HG03196 (cell line): ENCODE measurements around the gene DNAH10.

Experiments
- ATAC-seq: cut with Tn5 transposase; IDR thresholded peaks from one replicate; pipeline ENCODE4 v1.9.1; 2021; ENCODE audit not compliant: unreplicated experiment

The DNAH10 gene, protein sequence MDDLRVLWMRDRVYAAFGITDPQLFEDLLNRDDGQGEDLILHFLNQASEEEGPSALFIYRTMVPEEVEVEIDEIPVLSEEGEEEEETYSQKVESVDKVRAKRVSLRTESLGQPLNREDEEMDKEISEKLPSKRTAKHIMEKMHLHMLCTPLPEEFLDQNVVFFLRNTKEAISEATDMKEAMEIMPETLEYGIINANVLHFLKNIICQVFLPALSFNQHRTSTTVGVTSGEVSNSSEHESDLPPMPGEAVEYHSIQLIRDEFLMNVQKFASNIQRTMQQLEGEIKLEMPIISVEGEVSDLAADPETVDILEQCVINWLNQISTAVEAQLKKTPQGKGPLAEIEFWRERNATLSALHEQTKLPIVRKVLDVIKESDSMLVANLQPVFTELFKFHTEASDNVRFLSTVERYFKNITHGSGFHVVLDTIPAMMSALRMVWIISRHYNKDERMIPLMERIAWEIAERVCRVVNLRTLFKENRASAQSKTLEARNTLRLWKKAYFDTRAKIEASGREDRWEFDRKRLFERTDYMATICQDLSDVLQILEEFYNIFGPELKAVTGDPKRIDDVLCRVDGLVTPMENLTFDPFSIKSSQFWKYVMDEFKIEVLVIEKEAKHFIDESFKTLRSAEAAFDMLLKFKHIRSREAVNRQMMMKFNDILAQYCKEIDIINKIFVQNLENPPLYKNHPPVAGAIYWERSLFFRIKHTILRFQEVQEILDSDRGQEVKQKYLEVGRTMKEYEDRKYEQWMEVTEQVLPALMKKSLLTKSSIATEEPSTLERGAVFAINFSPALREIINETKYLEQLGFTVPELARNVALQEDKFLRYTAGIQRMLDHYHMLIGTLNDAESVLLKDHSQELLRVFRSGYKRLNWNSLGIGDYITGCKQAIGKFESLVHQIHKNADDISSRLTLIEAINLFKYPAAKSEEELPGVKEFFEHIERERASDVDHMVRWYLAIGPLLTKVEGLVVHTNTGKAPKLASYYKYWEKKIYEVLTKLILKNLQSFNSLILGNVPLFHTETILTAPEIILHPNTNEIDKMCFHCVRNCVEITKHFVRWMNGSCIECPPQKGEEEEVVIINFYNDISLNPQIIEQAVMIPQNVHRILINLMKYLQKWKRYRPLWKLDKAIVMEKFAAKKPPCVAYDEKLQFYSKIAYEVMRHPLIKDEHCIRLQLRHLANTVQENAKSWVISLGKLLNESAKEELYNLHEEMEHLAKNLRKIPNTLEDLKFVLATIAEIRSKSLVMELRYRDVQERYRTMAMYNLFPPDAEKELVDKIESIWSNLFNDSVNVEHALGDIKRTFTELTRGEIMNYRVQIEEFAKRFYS (N-terminal part only)

DNA sequence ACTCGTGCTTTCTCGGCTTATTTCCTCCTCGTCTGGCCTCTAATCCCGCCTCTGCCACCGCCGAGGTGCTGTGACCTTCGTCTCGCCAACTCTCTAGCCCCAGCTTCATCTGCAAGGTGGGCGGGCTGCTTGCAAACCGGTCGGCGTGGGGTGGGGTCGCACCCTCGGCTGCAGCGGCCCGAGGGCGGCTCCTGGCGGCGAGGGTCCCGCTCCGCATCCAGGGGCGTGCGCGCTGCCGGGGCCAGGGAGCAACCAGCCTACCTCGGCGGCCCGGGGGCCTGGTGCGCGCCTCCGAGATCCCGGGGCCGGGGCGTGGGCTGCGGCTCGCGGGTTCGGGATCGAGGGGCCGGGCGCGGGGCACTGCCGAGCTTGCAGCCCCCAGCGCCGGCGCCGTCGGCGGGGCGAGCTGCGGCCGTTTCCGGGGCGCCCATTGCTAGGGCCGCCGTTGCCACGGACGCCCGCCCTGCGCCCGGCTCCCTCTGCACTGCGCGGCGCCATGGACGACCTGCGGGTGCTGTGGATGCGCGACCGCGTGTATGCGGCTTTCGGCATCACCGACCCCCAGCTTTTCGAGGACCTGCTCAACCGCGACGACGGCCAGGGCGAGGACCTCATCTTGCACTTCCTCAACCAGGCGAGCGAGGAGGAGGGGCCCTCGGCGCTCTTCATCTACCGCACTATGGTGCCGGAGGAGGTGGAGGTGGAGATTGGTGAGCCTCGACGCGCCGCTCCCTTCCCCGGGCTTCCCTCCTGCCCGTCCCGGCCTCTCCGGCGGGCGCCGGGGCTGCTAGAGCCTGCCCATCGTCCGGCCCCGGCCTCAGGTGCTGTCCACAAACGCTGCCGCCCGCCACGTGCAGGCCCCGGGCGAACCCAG lies at the start of gene DNAH10:
TSS of gene DNAH10 (plus strand) at position 461 of the 874 bp plus-strand sequence. CDS start at position 497, 36 bp downstream.
- ATAC-seq: peak; percentile 70

DNA sequence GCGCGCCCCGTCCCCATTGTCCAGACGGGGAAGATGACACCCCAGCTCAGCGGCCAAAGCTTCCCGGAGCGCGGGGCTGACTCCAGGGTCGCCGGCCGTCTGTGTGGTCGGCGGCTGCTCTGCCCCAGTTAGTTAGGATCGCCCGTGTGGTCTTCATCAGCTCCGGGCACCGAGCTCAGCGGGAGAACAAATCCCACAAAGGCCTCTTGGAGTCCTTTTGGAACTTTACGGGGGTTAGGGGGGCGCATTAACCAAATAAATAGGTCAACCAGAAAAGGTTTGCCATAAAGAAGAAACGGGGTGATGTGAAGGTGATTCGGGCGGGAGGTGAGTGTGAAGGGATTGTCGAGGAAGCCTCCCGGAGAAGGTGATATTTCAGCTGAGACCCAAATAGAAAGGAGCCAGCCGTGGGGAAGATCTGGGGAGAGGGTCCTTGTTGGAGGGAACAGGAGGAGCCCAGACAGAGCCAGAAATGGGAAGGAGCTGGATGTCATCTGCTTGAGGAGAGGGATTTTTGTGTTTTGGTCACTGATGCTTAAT lies 49.3 kb upstream of the DNAH10 start:
- no peak for ATAC-seq

DNA sequence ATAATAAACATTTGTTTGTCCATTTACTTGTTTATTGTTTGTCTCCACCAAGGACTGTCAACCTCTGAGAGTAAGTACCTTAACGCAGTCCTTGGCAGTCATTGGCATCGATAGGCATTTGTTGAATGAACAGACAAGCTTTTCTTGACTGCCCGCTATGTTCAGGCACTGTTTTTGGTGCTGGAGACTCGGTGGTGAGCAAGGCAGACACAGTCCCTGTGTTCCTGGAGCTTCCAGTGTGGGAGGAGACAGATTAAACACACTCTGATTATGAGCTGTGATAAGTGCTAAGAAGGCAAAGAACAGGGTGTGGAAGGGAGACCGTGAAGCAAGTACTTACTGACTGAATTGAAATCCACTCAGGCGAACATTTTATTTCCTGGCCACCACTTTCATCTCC lies 48.7 kb upstream of the DNAH10 start:
- no peak for ATAC-seq

DNA sequence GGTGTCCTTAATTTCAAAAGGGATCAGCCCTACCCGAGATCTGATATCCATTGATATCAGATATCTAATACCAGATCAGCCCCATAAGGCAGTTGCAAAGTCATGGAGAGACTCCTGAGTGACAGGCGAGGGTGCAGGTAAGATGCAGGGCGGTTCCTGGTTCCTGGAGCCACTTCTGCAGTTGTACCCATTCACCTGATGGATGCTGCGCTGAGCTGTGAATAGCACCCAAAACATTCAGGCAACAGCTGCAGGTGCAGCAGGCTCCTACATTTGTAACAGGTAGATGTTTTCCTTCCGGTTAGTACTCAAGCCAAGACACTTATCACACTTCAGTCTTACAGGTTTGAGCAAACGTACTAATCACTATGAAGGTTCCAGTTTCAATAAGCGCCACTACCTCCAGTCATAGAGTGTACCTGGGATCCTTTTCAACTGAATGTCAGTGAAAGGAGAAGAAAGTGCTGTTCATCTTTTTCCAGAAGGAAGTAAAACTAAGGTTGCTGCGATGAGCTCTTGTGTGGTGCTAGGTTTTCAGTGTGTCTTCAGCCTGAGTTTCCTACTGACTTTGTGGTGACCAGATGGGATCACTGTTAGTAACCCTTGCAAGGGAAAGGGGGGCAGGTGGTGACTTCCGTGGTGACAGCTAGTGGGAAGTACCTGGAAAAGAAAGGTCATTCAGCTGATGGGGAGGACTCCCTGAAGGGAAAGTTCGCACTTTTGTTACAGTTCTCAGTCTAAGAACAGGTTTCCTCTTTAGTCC lies 48.1 kb upstream of the DNAH10 start:
- no peak for ATAC-seq

DNA sequence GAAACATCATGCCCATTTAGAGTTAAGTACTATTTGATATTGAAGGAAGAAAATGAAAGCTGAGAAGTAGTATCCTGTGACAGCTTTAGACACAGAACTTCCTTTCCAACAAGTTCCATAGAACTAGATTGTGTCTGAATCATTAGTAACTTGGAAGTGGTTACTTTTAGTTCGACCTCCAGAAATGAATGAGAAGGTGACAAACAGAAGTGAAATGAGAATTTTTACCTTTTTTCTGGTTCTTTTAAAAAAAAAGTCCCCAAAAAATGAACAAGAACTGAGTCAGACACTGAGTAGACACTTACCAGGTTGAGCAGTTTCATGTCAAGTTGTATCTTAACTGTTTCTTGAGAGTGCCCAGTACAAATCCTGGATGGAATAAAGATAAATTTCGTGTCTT lies 46.9 kb upstream of the DNAH10 start:
- no peak for ATAC-seq

DNA sequence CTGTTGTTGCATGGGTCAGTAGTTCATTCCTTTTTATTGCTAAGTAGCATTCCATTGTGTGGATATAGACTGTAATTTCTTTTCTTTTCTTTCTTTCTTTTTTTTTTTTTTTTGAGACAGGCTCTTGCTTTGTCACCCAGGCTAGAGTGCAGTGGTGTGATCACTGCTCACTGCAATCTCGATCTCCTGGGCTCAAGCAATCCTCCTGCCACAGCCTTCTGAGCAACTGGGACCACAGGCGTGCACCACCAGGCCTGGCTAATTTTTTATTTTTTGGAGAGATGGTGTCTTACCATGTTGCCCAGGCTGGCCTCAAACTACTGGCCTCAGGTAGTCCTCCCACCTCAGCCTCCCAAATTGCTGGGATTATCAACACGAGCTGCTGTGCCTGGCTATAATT lies 44.8 kb upstream of the DNAH10 start:
- ATAC-seq: no peak

DNA sequence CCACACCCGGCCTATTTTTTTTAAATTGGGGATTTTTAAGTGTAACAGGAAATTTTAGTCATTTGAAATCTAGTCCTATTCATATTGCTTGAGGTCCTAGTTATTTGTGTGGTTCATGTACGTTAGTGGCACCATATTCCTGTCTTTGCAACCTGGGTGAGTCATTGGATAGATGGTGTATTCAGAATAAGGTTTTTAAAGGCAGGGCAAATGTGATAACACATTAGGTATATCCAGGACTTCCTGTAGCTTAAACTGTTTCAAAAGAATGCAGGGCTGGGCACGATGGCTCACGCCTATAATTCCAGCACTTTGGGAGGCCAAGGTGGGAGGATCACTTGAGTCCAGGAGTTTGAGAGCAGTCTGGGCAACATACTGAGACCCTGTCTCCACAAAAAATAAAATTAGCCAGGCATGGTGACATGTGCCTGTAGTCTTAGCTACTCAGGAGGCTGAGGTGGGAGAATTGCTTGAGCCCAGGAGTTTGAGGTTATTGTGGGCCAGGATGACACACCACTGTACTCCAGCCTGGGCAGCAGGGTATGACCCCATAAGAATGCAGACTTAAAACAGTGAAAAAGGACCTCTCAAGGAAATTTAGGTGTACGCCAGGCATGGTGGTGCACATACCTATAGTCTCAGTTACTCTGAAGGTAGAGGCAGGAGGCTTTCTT lies 41.8 kb upstream of the DNAH10 start:
- no peak for ATAC-seq

DNA sequence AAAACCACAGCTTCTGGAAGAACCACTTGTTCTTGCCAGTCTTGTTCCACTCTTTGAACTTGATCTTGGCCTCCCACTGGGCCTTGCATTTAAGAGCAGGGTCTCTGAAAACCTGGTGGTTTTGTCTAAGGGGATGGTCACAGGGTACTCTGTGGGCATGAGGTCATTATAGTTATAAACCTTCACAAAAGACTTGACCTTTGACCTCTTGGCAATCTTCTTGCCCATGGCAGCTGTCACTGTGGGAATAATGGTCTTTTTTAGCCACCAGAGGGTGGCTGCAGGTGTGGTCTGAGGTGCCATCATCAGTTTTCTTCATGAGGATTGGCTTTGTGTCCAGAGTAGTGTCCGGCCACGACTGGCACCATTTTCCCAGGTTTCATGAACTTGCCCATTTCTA lies 40.9 kb upstream of the DNAH10 start:
- no peak for ATAC-seq

DNA sequence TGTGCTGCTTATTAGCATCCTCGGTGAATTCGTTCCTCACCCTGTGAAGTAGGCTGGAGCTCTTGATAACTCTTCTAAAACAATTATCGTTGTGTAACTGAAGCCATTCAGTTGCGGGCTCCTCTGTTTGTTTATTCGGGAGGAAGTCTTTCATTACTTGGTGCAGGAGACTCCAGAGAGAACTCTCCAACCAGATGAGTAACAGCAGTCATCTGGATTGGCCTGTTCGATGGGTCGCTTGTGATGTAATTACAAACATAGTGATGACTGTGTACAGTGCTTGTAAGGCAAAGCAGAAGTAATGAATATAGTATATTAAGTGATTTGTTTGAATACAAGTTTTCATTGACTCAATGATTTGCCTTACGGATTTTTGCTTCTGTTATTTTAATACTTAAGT lies 39.1 kb upstream of the DNAH10 start:
- ATAC-seq: no peak

DNA sequence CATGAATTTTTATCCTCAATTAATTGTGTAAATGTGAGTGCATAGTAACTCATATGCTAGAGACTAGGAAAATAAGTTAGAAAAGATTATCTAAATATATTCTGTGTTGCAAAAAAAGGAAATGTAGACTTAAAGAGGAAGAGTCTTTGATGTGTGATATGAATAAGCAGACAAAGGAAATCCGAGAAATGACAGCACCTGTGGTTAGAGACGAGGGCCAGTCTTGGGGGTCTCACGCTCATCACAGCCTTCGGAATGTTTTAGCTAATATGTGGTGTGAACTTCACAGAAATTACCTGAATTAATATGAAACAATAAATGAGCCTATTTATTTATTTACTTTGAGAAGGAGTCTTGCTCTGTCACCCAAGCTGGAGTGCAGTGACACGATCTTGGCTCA lies 38.3 kb upstream of the DNAH10 start:
- no peak for ATAC-seq

DNA sequence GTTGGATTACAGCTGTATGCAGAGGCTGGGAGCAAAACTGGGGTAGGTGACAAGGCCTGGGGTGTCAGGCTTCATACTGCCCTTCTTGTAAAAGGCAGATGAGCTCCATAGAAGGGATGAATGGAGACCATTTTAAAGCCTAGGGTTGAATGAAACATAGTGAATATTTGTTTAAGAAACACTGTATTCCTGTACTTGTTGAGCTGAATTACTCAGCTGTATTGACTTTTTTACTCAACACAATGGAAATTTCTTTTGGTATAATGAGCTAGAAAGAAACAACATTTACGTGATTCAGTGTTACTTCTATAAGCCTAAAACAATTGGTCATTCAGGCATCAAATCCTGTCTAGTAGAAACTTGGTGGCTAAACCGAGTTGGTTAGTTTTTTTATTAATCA lies 35.9 kb upstream of the DNAH10 start:
- no peak for ATAC-seq

DNA sequence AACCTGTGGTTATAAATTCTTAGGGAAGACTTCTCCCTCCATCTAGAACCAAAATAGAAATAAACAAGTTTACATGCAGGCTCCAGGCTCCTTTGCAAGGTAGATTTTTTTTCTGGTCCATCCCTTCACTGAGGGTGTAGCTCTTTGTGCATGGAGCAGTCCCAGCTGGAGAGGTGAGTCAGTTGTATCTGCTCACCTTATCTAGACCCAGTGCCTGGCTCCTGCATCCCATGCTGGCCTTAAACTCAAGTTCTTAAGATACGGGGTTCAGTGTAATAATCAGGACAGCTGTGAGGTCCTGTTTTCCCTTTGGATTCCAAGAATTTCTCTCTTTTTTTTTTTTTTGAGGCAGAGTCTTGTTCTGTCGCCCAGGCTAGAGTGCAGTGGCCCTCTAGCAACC lies 35.1 kb upstream of the DNAH10 start:
- ATAC-seq: no peak

DNA sequence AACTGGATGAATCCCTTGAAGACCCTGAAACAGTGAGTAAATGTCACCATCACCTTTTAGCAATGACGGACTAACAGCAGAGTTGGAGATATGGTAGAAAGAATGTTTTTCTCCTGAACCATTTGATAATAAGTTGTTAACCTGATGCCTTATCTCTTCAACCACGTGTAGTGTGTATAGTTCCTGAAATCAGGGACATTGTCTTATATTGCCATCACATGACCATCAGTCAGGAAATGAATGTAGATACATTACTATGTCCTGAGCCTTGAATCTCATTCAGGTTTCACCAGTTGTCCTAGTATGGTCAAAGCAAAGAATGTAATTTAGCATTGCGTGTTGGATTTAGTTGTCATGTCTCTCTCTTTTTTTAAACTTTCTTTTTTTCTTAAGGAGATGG lies 34.2 kb upstream of the DNAH10 start:
- ATAC-seq: no peak

DNA sequence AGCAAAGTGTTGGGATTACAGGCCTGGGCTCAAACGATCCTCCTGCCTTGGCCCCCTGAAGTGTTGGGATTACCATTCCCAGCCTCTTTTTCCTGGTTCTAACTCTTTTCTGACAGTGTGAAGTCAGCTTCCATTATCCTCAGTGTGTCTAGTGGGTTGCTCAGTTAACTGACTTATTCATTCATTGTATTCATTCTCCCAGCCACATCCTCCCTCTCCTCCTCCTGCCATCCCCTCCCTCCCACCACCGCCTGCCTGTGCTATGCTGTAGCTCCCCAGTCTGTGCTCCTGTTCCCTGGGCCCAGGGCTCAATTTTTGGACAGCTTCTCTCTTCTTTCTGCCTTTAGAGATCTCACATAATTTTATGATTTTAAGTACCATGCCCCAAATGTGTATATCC lies 30.5 kb upstream of the DNAH10 start:
- no peak for ATAC-seq

DNA sequence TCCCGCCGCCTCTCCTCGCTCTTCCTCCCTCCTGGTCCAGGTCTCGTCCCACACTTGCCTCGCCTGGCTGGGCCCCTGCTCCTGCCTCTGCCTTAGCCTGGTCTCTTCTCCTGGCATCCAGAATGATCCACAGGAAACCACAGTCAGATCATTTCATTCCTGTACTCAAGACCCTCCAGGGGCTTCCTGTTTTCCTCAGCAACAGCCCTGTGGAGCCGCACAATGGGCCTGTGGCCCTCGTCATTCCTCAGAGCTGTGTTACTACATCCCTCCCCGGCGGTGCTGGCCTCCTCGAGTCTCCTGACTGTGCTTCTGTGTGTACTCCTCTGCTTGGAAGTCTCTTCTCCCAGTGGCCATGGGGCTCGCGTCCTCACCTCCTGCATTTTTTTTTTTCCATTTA lies 29.9 kb upstream of the DNAH10 start:
- no peak for ATAC-seq

DNA sequence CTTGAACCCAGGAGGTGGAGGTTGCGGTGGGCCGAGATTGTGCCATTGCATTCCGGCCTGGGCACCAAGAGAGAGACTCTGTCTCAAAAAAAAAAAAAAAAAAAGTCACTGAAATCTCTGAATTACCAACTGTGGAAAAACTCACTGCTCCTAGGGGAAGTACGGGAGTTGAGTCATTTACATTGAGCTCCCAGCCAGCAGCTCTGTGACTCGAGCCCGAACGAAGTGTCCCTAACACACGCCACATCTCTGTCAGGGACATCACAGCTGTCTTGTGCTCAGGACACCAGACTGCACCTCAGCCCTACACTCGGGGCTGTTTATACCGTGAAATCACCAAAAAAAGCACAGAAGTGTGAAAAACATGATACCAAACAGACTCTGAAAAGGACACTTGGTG lies 28.9 kb upstream of the DNAH10 start:
- ATAC-seq: no peak

DNA sequence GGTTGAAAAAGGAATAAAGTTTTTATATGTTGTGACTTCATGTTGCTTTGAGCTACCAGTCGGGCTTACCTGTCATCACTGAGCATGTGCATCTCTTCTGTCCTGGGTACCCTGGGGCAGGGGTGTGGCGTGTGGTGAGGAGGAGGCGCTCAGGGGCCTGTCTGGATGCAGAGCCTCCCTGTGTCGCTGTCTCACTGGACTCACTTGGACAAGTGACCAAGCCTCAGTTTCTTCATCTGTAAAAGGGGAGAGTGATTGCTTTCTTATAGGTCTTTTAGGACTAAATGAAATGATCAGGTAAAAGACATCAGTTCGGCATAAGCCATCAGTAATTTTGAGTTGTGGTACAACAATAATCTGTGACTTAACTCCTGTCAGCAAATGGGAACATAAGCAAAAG lies 27.8 kb upstream of the DNAH10 start:
- ATAC-seq: no peak

DNA sequence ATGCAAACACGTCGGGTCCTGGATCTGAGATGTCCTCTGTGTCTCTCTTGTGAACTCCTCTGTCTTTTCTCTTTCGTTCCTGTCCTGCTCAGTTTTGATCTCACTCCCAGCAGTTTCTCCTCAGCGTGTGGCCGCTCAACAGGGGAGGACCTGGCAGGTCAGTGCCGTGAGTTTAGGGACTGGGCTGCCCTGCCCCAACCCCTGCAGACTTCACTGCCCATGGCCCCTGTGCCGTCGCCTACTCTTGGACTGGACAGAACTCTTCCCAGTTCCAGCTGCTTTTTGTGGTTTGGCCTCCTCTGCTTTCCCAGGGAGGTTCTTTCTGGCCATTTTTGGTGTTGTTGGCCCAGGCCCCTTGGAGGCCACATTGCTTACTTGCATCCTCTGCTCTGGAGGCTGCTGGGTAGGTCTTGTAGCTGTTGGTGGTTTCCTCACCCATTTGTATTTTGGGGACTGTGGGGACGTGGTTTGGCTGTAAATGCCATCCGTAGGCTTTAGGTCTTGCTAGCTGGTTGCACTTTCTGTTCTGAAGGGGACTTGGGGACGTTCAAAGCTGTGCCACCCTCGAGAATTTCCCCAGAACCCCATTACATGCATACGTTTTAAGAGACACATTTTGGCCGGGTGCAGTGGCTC lies 20.0 kb upstream of the DNAH10 start:
- no peak for ATAC-seq
